Astrocyte of the cerebellum (primary cell): ENCODE measurements around the gene LRRIQ1.
"Not testable (repeated sequence)": the region's sequence is repeated elsewhere in the genome, so short reads cannot be mapped to it uniquely, and the experiment has no call there.

Source experiments
- DNase-seq: peaks from one replicate; pipeline ENCODE4 v3.0.0-alpha.2; 2011; ENCODE audit warnings: low read depth
- H3K4me3 ChIP-seq: 2 replicates; pipeline ENCODE4 v1.5.1; 2011; ENCODE audit warnings: mild to moderate bottlenecking, low read depth, low read length, moderate library complexity
- CTCF ChIP-seq: IDR thresholded peaks from 2 replicates; pipeline ENCODE4 v1.5.1; 2012; ENCODE audit warnings: low read length, low read depth, moderate library complexity, mild to moderate bottlenecking; ENCODE audit errors: missing control alignments
- in situ Hi-C: cut with HindIII; loops from 2 replicates; pipeline ENCODE4 v1.10.0; 2017; ENCODE audit warnings: low sequenced_read_pairs

LRRIQ1 gene

GRCh38 chr12:84998341-84998740 lies 37.8 kb upstream of the LRRIQ1 start:
- no peak for DNase-seq

GRCh38 chr12:85000729-85001128 lies 35.4 kb upstream of the LRRIQ1 start:
- in situ Hi-C loops: no loop called here
- no peak for TF ChIP-seq CTCF
- no peak overlapping the region for H3K4me3 ChIP-seq
- no peak for DNase-seq

More at GRCh38 chr12:84998341-84998740, 37.8 kb upstream of the LRRIQ1 start:
- in situ Hi-C loops: no loop called here
- H3K4me3 ChIP-seq: no peak overlapping the region
- no peak for TF ChIP-seq CTCF

GRCh38 chr12:85002778-85003296 lies 33.3 kb upstream of the LRRIQ1 start:
- in situ Hi-C loops: no loop called here
- H3K4me3 ChIP-seq: no peak overlapping the region
- DNase-seq: no peak
- no peak for TF ChIP-seq CTCF

GRCh38 chr12:85004204-85004603 lies 31.9 kb upstream of the LRRIQ1 start:
- no peak for DNase-seq
- no peak for TF ChIP-seq CTCF
- H3K4me3 ChIP-seq: no peak overlapping the region
- in situ Hi-C loops: no loop called here

- H3K4me3 ChIP-seq, DNase-seq, in situ Hi-C loops: not testable (repeated sequence)
These were observed 31.1 kb upstream of the LRRIQ1 start for GRCh38 chr12:85005047-85005446.

- in situ Hi-C loops: no loop called here
- no peak overlapping the region for H3K4me3 ChIP-seq
- no peak for TF ChIP-seq CTCF
- no peak for DNase-seq
These were observed 30.5 kb upstream of the LRRIQ1 start for GRCh38 chr12:85005615-85006014.

GRCh38 chr12:85006206-85006605 lies 29.9 kb upstream of the LRRIQ1 start:
- no peak for TF ChIP-seq CTCF
- DNase-seq: no peak
- in situ Hi-C loops: no loop called here
- no peak overlapping the region for H3K4me3 ChIP-seq
